ENCODE results near the gene KMT2B. TPM values are rescaled to one million over a fixed set of nuclear protein-coding genes. Genes with fewer than 3 reads are reported as not detected.

The KMT2B gene
- total RNA-seq, 1 donor, result 6.5 TPM

GRCh38 chr19:35775298-35776101 is 57.7 kb downstream of the KMT2B start, which contains the start of gene ARHGAP33:
Gene ARHGAP33, plus strand, starts transcription at chr19:35775564. Its CDS starts 95 bp downstream, at chr19:35775659.
- TF ChIP-seq, protein P1, sequence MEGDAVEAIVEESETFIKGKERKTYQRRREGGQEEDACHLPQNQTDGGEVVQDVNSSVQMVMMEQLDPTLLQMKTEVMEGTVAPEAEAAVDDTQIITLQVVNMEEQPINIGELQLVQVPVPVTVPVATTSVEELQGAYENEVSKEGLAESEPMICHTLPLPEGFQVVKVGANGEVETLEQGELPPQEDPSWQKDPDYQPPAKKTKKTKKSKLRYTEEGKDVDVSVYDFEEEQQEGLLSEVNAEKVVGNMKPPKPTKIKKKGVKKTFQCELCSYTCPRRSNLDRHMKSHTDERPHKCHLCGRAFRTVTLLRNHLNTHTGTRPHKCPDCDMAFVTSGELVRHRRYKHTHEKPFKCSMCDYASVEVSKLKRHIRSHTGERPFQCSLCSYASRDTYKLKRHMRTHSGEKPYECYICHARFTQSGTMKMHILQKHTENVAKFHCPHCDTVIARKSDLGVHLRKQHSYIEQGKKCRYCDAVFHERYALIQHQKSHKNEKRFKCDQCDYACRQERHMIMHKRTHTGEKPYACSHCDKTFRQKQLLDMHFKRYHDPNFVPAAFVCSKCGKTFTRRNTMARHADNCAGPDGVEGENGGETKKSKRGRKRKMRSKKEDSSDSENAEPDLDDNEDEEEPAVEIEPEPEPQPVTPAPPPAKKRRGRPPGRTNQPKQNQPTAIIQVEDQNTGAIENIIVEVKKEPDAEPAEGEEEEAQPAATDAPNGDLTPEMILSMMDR (IDR thresholded peaks at IDR 0.05; ENCODE audit: extremely low read depth, low read depth, low read length), result no peak
- H3K4me2 ChIP-seq (ENCODE audit: insufficient read depth, low read length), result peak within 1 kb of the TSS; percentile 90
- peaks cover 2% of the 10 kb centered on the region for H3K79me2 ChIP-seq (ENCODE audit: insufficient read depth, low read length)
- H4K20me1 ChIP-seq (ENCODE audit: insufficient read depth, low read length), result no peaks in the 10 kb centered on the region
- H3K27me3 ChIP-seq (ENCODE audit: insufficient read depth, low read length), result no peaks in the 10 kb centered on the region
- peak; percentile 100 for DNase-seq (ENCODE audit: insufficient read length, low spot score, missing footprints)
- H3K4me1 ChIP-seq (ENCODE audit: insufficient read depth, low read length), result peaks cover 7% of the 10 kb centered on the region
- no peak within 1 kb of the TSS for H3K27ac ChIP-seq (ENCODE audit: low read depth, low read length)
- H2AFZ ChIP-seq (ENCODE audit: low read length), result peak within 1 kb of the TSS; percentile 74
- H3K9me3 ChIP-seq (ENCODE audit: low read depth, low read length), result no peaks in the 10 kb centered on the region
- H3K36me3 ChIP-seq (ENCODE audit: insufficient read depth, low read length), result no peaks in the 10 kb centered on the region
- peak within 1 kb of the TSS; percentile 79 for H3K4me3 ChIP-seq (ENCODE audit: insufficient read depth, low read length)

- H3K9me3 ChIP-seq (ENCODE audit: low read depth, low read length), result no peaks in the 10 kb centered on the region
Measured at GRCh38 chr19:35776102-35776788, 58.4 kb downstream of the KMT2B start.

GRCh38 chr19:35777086-35777841 is 59.5 kb downstream of the KMT2B start:
- no peaks in the 10 kb centered on the region for H3K36me3 ChIP-seq (ENCODE audit: insufficient read depth, low read length)
- H3K4me3 ChIP-seq (ENCODE audit: insufficient read depth, low read length), result no peak overlapping the region
- TF ChIP-seq, protein P1 (IDR thresholded peaks at IDR 0.05; ENCODE audit: extremely low read depth, low read depth, low read length), result no peak
- peaks cover 7% of the 10 kb centered on the region for H3K4me1 ChIP-seq (ENCODE audit: insufficient read depth, low read length)
- H4K20me1 ChIP-seq (ENCODE audit: insufficient read depth, low read length), result no peaks in the 10 kb centered on the region
- H3K79me2 ChIP-seq (ENCODE audit: insufficient read depth, low read length), result peaks cover 2% of the 10 kb centered on the region
- no peaks in the 10 kb centered on the region for H3K27me3 ChIP-seq (ENCODE audit: insufficient read depth, low read length)
- H2AFZ ChIP-seq (ENCODE audit: low read length), result no peak overlapping the region
- H3K4me2 ChIP-seq (ENCODE audit: insufficient read depth, low read length), result no peak overlapping the region
- H3K9me3 ChIP-seq (ENCODE audit: low read depth, low read length), result no peaks in the 10 kb centered on the region
- peak; percentile 75 for DNase-seq (ENCODE audit: insufficient read length, low spot score, missing footprints)
- no peak overlapping the region for H3K27ac ChIP-seq (ENCODE audit: low read depth, low read length)

More at GRCh38 chr19:35776102-35776788, 58.4 kb downstream of the KMT2B start:
- peak overlapping the region; percentile 79 for H3K4me3 ChIP-seq (ENCODE audit: insufficient read depth, low read length)
- peak overlapping the region; percentile 56 for H2AFZ ChIP-seq (ENCODE audit: low read length)
- H3K27ac ChIP-seq (ENCODE audit: low read depth, low read length), result no peak overlapping the region
- TF ChIP-seq, protein P1 (IDR thresholded peaks at IDR 0.05; ENCODE audit: extremely low read depth, low read depth, low read length), result no peak
- no peaks in the 10 kb centered on the region for H3K27me3 ChIP-seq (ENCODE audit: insufficient read depth, low read length)
- H3K4me2 ChIP-seq (ENCODE audit: insufficient read depth, low read length), result peak overlapping the region; percentile 90
- peaks cover 7% of the 10 kb centered on the region for H3K4me1 ChIP-seq (ENCODE audit: insufficient read depth, low read length)
- no peaks in the 10 kb centered on the region for H4K20me1 ChIP-seq (ENCODE audit: insufficient read depth, low read length)
- H3K79me2 ChIP-seq (ENCODE audit: insufficient read depth, low read length), result peaks cover 2% of the 10 kb centered on the region
- H3K36me3 ChIP-seq (ENCODE audit: insufficient read depth, low read length), result no peaks in the 10 kb centered on the region
- peak; percentile 84 for DNase-seq (ENCODE audit: insufficient read length, low spot score, missing footprints)
